SK-N-SH (cell line): Measurements from ENCODE around the gene XK. TPM values are rescaled to one million over a fixed set of nuclear protein-coding genes. Genes with fewer than 3 reads are reported as not detected.

ENCODE experiments used
- CTCF ChIA-PET: fragments of 300-600, 350-600 bp; formaldehyde crosslinking; extraction: SDS; loops from one replicate; lab custom pipeline; 2021; lab: Yijun Ruan, JAX
- POLR2A ChIA-PET: fragments of 350-600 bp; sonication (Branson Sonifier 250); formaldehyde crosslinking; extraction: SDS; loops from one replicate; lab custom pipeline; 2020; ENCODE audit warnings: antibody characterized with exemption, inconsistent platforms; lab: Yijun Ruan, JAX
- DNase-seq: peaks from one replicate; pipeline ENCODE4 v3.0.0; 2012
- H2AFZ ChIP-seq: fragments of 200-600 bp; sonication (generic); 2 replicates; pipeline ENCODE4 v1.8.1; 2016; ENCODE audit warnings: antibody characterized with exemption, mild to moderate bottlenecking, low read depth
- H3F3A ChIP-seq: fragments of 200-600 bp; sonication (generic); replicated peaks from 2 replicates; pipeline ENCODE3; 2016; ENCODE audit warnings: antibody characterized with exemption, mild to moderate bottlenecking; ENCODE audit not compliant: insufficient read depth
- H3K27ac ChIP-seq, 2 experiments: fragments of 200-500 bp in 1 of 2; fragments of 200-600 bp in 1 of 2; sonication (Bioruptor generic) in 1 of 2; sonication (generic), shearing (Covaris generic) in 1 of 2; 2 replicates each; pipeline versions ENCODE4 v1.5.1 to v1.6.1; 2014 to 2016; ENCODE audit warnings: low read depth in 2 of 2, inconsistent platforms in 1 of 2, low read length in 1 of 2, mild to moderate bottlenecking in 1 of 2, mixed read lengths in 1 of 2
- H3K27me3 ChIP-seq: fragments of 200-600 bp; sonication (generic), shearing (Covaris generic); 2 replicates; pipeline ENCODE4 v1.6.1; 2016; ENCODE audit warnings: mixed run types; ENCODE audit not compliant: insufficient read depth
- H3K36me3 ChIP-seq, 2 experiments: fragments of 200-500 bp in 1 of 2; fragments of 200-600 bp in 1 of 2; sonication (Bioruptor generic) in 1 of 2; sonication (generic) in 1 of 2; replicated peaks in 1 of 2; 2 replicates each; pipeline versions ENCODE3 to v1.5.1; 2014 to 2016; ENCODE audit warnings: low read length in 1 of 2, mild to moderate bottlenecking in 1 of 2; ENCODE audit not compliant: insufficient read depth in 2 of 2, control insufficient read depth in 1 of 2
- H3K4me1 ChIP-seq, 2 experiments: fragments of 200-500 bp in 1 of 2; fragments of 200-600 bp in 1 of 2; sonication (Bioruptor generic) in 1 of 2; sonication (generic), shearing (Covaris generic) in 1 of 2; 2 replicates each; pipeline versions ENCODE4 v1.5.1 to v1.6.1; 2014 to 2016; ENCODE audit warnings: low read depth in 1 of 2, low read length in 1 of 2, mixed run types in 1 of 2; ENCODE audit not compliant: insufficient read depth in 2 of 2, control insufficient read depth in 1 of 2
- H3K4me2 ChIP-seq: fragments of 200-600 bp; sonication (generic), shearing (Covaris generic); 2 replicates; pipeline ENCODE4 v1.6.1; 2017; ENCODE audit warnings: mixed run types
- H3K4me3 ChIP-seq, 2 experiments: fragments of 200-500 bp in 1 of 2; fragments of 200-600 bp in 1 of 2; sonication (Bioruptor generic) in 1 of 2; sonication (generic), shearing (Covaris generic) in 1 of 2; 2 replicates each; pipeline versions ENCODE4 v1.5.1 to v1.8.1; 2014 to 2016; ENCODE audit warnings: low read depth in 2 of 2, inconsistent platforms in 1 of 2, low read length in 1 of 2, mild to moderate bottlenecking in 1 of 2, mixed read lengths in 1 of 2, moderate library complexity in 1 of 2
- H3K79me2 ChIP-seq: fragments of 200-600 bp; sonication (generic); 2 replicates; pipeline ENCODE4 v1.8.1; 2017; ENCODE audit warnings: mild to moderate bottlenecking; ENCODE audit not compliant: insufficient read depth
- H3K9ac ChIP-seq: fragments of 200-600 bp; sonication (generic); 2 replicates; pipeline ENCODE4 v1.6.1; 2017; ENCODE audit warnings: mixed run types
- H3K9me2 ChIP-seq: fragments of 200-600 bp; sonication (generic); 2 replicates; pipeline ENCODE4 v1.6.1; 2017; ENCODE audit warnings: mixed run types
- H3K9me3 ChIP-seq: fragments of 200-600 bp; sonication (generic); 2 replicates; pipeline ENCODE4 v1.6.1; 2017; ENCODE audit warnings: mixed run types, mild to moderate bottlenecking, moderate library complexity
- H4K20me1 ChIP-seq: fragments of 200-600 bp; sonication (generic); 2 replicates; pipeline ENCODE4 v1.6.1; 2017; ENCODE audit warnings: mild to moderate bottlenecking, mixed run types; ENCODE audit not compliant: insufficient read depth
- CHD2 ChIP-seq: fragments of 150-350 bp; IDR thresholded peaks from 2 replicates; pipeline ENCODE4 v1.6.1; 2018; ENCODE audit warnings: low read length; ENCODE audit not compliant: partially characterized antibody
- ELF1 ChIP-seq: IDR thresholded peaks from 2 replicates; pipeline ENCODE4 v1.4.0; 2012
- EP300 ChIP-seq, 2 experiments: IDR thresholded peaks; 2 replicates each; pipeline versions ENCODE4 v1.4.0 to v1.6.1; 2012; ENCODE audit warnings: borderline replicate concordance in 1 of 2, low read depth in 1 of 2, low read length in 1 of 2
- FOSL2 ChIP-seq: IDR thresholded peaks from 2 replicates; pipeline ENCODE4 v1.4.0; 2012; ENCODE audit warnings: low read depth, mild to moderate bottlenecking, moderate library complexity, borderline replicate concordance
- FOXM1 ChIP-seq: IDR thresholded peaks from 2 replicates; pipeline ENCODE4 v1.4.0; 2012; ENCODE audit warnings: low read depth, mild to moderate bottlenecking
- GABPA ChIP-seq: IDR thresholded peaks from 2 replicates; pipeline ENCODE4 v1.4.0; 2012; ENCODE audit warnings: low read depth, mild to moderate bottlenecking
- GATA2 ChIP-seq: sonication (generic); formaldehyde crosslinking; IDR thresholded peaks from 2 replicates; pipeline ENCODE4 v1.5.0; 2020; ENCODE audit warnings: mild to moderate bottlenecking, missing genetic modification reagents
- MEF2A ChIP-seq: IDR thresholded peaks from 2 replicates; pipeline ENCODE4 v1.4.0; 2012; ENCODE audit warnings: low read depth, borderline replicate concordance
- MXI1 ChIP-seq: IDR thresholded peaks from 2 replicates; pipeline ENCODE4 v1.6.1; 2012; ENCODE audit warnings: mild to moderate bottlenecking, low read depth, low read length, improper control_type of control experiment
- REST ChIP-seq: IDR thresholded peaks from 2 replicates; pipeline ENCODE4 v1.6.1; 2012; ENCODE audit warnings: mild to moderate bottlenecking, low read depth, low read length, moderate library complexity
- RFX5 ChIP-seq: IDR thresholded peaks from 2 replicates; pipeline ENCODE4 v1.6.1; 2012; ENCODE audit warnings: mild to moderate bottlenecking, improper control_type of control experiment, low read length
- RXRA ChIP-seq: IDR thresholded peaks from 2 replicates; pipeline ENCODE4 v1.4.0; 2012; ENCODE audit warnings: low read depth, mild to moderate bottlenecking, borderline replicate concordance
- TAF1 ChIP-seq: IDR thresholded peaks from 2 replicates; pipeline ENCODE4 v1.6.1; 2012; ENCODE audit warnings: low read depth, mild to moderate bottlenecking, low read length, moderate library complexity, borderline replicate concordance
- ZBTB33 ChIP-seq: IDR thresholded peaks from 2 replicates; pipeline ENCODE4 v1.4.0; 2012; ENCODE audit warnings: low read depth, borderline replicate concordance
- WGBS: methylation state at CpG from one replicate; pipeline ENCODE4 v1.1.6; 2017; ENCODE audit warnings: low lambda C conversion rate; 5-methylcytosine and 5-hydroxymethylcytosine counted together
- polyA plus RNA-seq, 3 experiments: library from polyadenylated mRNA; depleted of rRNA; stranded (reverse); fragments of >200 nt; gene quantifications; 2 replicates each; pipeline ENCODE4 v1.2.3, GENCODE V29; 2012
- TF ChIP-seq, protein P1 (sequence below): fragments of 200-600 bp; sonication (generic); IDR thresholded peaks from 2 replicates; pipeline ENCODE4 v1.6.1; 2017; ENCODE audit warnings: antibody characterized with exemption, mild to moderate bottlenecking, moderate library complexity
- TF ChIP-seq, protein P2 (sequence below): IDR thresholded peaks from 2 replicates; pipeline ENCODE4 v1.4.0; 2012; ENCODE audit warnings: low read depth, borderline replicate concordance

The XK gene
- polyA plus RNA-seq, 1 of the 3 experiments (the other 2 are of a cell fraction): not detected

DNA sequence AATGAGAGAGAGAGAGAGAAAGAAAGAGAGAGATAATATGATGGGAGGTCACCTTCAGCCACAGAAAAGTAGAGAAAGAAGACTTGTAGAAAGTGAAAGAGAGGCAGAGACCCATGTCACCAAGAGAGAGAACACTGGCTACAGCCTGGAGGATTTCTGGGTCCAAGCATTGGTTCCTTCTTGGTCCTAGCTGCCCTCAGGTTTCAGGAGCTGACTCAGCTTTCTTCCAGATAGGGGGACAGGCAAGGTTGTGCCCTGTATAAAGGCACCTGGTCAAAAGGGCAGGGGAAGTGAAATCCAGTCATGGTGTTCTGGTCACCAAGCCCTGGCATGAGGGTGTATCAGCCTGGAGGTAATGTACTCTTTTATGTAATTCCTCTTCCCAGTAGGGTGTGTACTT is 47.5 kb upstream of the XK start:
- H3K9ac ChIP-seq: no peak overlapping the region
- ChIA-PET CTCF (no interaction called here), POLR2A (no interaction called here)
- H3K4me1 ChIP-seq: no peaks in the 10 kb centered on the region
- H3K27ac ChIP-seq: no peak overlapping the region
- H3K79me2 ChIP-seq: no peaks in the 10 kb centered on the region
- H3K9me3 ChIP-seq: no peaks in the 10 kb centered on the region
- DNase-seq: no peak
- no peaks in the 10 kb centered on the region for H3K9me2 ChIP-seq
- H3K36me3 ChIP-seq: no peaks in the 10 kb centered on the region
- no peak overlapping the region for H3K4me3 ChIP-seq
- TF ChIP-seq RFX5 (no peak), CHD2 (no peak)
- TF ChIP-seq, protein P1, sequence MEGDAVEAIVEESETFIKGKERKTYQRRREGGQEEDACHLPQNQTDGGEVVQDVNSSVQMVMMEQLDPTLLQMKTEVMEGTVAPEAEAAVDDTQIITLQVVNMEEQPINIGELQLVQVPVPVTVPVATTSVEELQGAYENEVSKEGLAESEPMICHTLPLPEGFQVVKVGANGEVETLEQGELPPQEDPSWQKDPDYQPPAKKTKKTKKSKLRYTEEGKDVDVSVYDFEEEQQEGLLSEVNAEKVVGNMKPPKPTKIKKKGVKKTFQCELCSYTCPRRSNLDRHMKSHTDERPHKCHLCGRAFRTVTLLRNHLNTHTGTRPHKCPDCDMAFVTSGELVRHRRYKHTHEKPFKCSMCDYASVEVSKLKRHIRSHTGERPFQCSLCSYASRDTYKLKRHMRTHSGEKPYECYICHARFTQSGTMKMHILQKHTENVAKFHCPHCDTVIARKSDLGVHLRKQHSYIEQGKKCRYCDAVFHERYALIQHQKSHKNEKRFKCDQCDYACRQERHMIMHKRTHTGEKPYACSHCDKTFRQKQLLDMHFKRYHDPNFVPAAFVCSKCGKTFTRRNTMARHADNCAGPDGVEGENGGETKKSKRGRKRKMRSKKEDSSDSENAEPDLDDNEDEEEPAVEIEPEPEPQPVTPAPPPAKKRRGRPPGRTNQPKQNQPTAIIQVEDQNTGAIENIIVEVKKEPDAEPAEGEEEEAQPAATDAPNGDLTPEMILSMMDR: no peak
- no peak overlapping the region for H2AFZ ChIP-seq
- H3K4me2 ChIP-seq: no peak overlapping the region
- no peaks in the 10 kb centered on the region for H3F3A ChIP-seq
- H4K20me1 ChIP-seq: no peaks in the 10 kb centered on the region
- no peaks in the 10 kb centered on the region; the same call in 1 of the 2 replicates for H3K27me3 ChIP-seq

- H3K9me3 ChIP-seq: no peaks in the 10 kb centered on the region
- H3F3A ChIP-seq: no peaks in the 10 kb centered on the region
- H3K4me1 ChIP-seq: no peaks in the 10 kb centered on the region
- CTCF ChIA-PET: no interaction called here
- no peak overlapping the region for H3K27ac ChIP-seq
- no peak for DNase-seq
- no peak overlapping the region for H3K9ac ChIP-seq
- 17% methylated on average over 5 of the region's 5 CpGs for WGBS
- H3K9me2 ChIP-seq: no peaks in the 10 kb centered on the region
- H4K20me1 ChIP-seq: no peaks in the 10 kb centered on the region
- H3K27me3 ChIP-seq: no peaks in the 10 kb centered on the region; the same call in 1 of the 2 replicates
- TF ChIP-seq GATA2 (CRISPR knock-in tag): no peak
- no peak for TF ChIP-seq TAF1
- TF ChIP-seq ZBTB33: no peak
- TF ChIP-seq MEF2A: no peak
- TF ChIP-seq, protein P2, sequence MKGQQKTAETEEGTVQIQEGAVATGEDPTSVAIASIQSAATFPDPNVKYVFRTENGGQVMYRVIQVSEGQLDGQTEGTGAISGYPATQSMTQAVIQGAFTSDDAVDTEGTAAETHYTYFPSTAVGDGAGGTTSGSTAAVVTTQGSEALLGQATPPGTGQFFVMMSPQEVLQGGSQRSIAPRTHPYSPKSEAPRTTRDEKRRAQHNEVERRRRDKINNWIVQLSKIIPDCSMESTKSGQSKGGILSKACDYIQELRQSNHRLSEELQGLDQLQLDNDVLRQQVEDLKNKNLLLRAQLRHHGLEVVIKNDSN: no peak
- no peak for TF ChIP-seq RXRA
- TF ChIP-seq ELF1: no peak
- no peak for TF ChIP-seq MXI1
- no peak for TF ChIP-seq EP300 (IDR thresholded peaks at IDR 0.05; ENCODE audit: borderline replicate concordance in 1 of 2, low read depth in 1 of 2, low read length in 1 of 2)
- TF ChIP-seq REST: no peak
- no peak for TF ChIP-seq GABPA
- TF ChIP-seq, protein P1: no peak
- TF ChIP-seq CHD2: no peak
- no peak for TF ChIP-seq FOSL2
- TF ChIP-seq FOXM1: no peak
- H2AFZ ChIP-seq: no peak overlapping the region
- POLR2A ChIA-PET: no interaction called here
- H3K36me3 ChIP-seq: no peaks in the 10 kb centered on the region
- H3K4me2 ChIP-seq: no peak overlapping the region
- H3K4me3 ChIP-seq: no peak overlapping the region
- H3K79me2 ChIP-seq: no peaks in the 10 kb centered on the region
Observed at GRCh38 chrX:37640142-37640541, 45.4 kb upstream of the XK start.
